ENCODE data around the gene ZMYM1. TPM values are rescaled to one million over a fixed set of nuclear protein-coding genes. Genes with fewer than 3 reads are reported as not detected.
"Not testable (repeated sequence)": the region's sequence is repeated elsewhere in the genome, so short reads cannot be mapped to it uniquely, and the experiment has no call there.

Gene ZMYM1
- total RNA-seq, 3 donors from 2014 or later, result 9.8 to 25.6 (median 12.1) TPM

GRCh38 chr1:35053433-35053832 is 25.8 kb upstream of the ZMYM1 start:
- Histone ChIP-seq H3K9me3 (no peaks in the 10 kb centered on the region), H3K27ac (no peak overlapping the region), H3K36me3 (no peaks in the 10 kb centered on the region), H3K4me1 (no peaks in the 10 kb centered on the region), H3K27me3 (no peaks in the 10 kb centered on the region), H3K4me3 (no peak overlapping the region)
- TF ChIP-seq POLR2AphosphoS5 (IDR thresholded peaks at IDR 0.05), result no peak
- no peak for TF ChIP-seq POLR2A (IDR thresholded peaks at IDR 0.05)
- TF ChIP-seq CTCF (IDR thresholded peaks at IDR 0.05), result no peak
- intact Hi-C loops (cut with DNase I; ENCODE audit: low total_unique reads), result no loop called here
- no peak for DNase-seq (ENCODE audit: low spot score in 2 of 2)

GRCh38 chr1:35054282-35054681 is 24.9 kb upstream of the ZMYM1 start:
- H3K27me3 ChIP-seq; H3K27ac ChIP-seq; H3K4me3 ChIP-seq; intact Hi-C loops (cut with DNase I; ENCODE audit: low total_unique reads); H3K9me3 ChIP-seq; H3K4me1 ChIP-seq; DNase-seq (ENCODE audit: low spot score in 2 of 2); H3K36me3 ChIP-seq: not testable (repeated sequence)

GRCh38 chr1:35058321-35058720 is 20.9 kb upstream of the ZMYM1 start:
- H3K36me3 ChIP-seq; DNase-seq (ENCODE audit: low spot score in 2 of 2); H3K9me3 ChIP-seq; H3K27me3 ChIP-seq; H3K4me3 ChIP-seq; H3K27ac ChIP-seq; intact Hi-C loops (cut with DNase I; ENCODE audit: low total_unique reads); H3K4me1 ChIP-seq: not testable (repeated sequence)

GRCh38 chr1:35058988-35059387 is 20.2 kb upstream of the ZMYM1 start:
- Histone ChIP-seq H3K4me1 (no peaks in the 10 kb centered on the region), H3K9me3 (peaks cover 0 to 5% of the 10 kb centered on the region in 2 donors), H3K27ac (no peak overlapping the region), H3K4me3 (no peak overlapping the region), H3K27me3 (no peaks in the 10 kb centered on the region), H3K36me3 (no peaks in the 10 kb centered on the region)
- no peak for DNase-seq (ENCODE audit: low spot score in 2 of 2)
- intact Hi-C loops (cut with DNase I; ENCODE audit: low total_unique reads), result no loop called here
- TF ChIP-seq POLR2AphosphoS5 (IDR thresholded peaks at IDR 0.05) (no peak), POLR2A (IDR thresholded peaks at IDR 0.05) (no peak), CTCF (IDR thresholded peaks at IDR 0.05) (no peak)

- no peak overlapping the region for H3K27ac ChIP-seq
Measured at GRCh38 chr1:35062518-35063196, 16.5 kb upstream of the ZMYM1 start.

GRCh38 chr1:35064265-35064664 is 14.9 kb upstream of the ZMYM1 start:
- no peaks in the 10 kb centered on the region for H3K4me1 ChIP-seq
- no peak for DNase-seq (ENCODE audit: low spot score in 2 of 2)
- no peaks in the 10 kb centered on the region for H3K27me3 ChIP-seq
- H3K4me3 ChIP-seq, result no peak overlapping the region
- no peak for TF ChIP-seq POLR2A (IDR thresholded peaks at IDR 0.05)
- no peak for TF ChIP-seq POLR2AphosphoS5 (IDR thresholded peaks at IDR 0.05)
- no peak for TF ChIP-seq CTCF (IDR thresholded peaks at IDR 0.05)
- H3K27ac ChIP-seq, result no peak overlapping the region
- peaks cover 0 to 5% of the 10 kb centered on the region in 2 donors for H3K9me3 ChIP-seq
- H3K36me3 ChIP-seq, result no peaks in the 10 kb centered on the region
- intact Hi-C loops (cut with DNase I; ENCODE audit: low total_unique reads), result no loop called here

More at GRCh38 chr1:35062518-35063196, 16.5 kb upstream of the ZMYM1 start:
- Histone ChIP-seq H3K27me3 (no peaks in the 10 kb centered on the region), H3K36me3 (no peaks in the 10 kb centered on the region), H3K9me3 (peaks cover 0 to 5% of the 10 kb centered on the region in 2 donors), H3K4me3 (no peak overlapping the region), H3K4me1 (no peaks in the 10 kb centered on the region)
- TF ChIP-seq CTCF (IDR thresholded peaks at IDR 0.05) (no peak), POLR2AphosphoS5 (IDR thresholded peaks at IDR 0.05) (no peak), POLR2A (IDR thresholded peaks at IDR 0.05) (no peak)
- DNase-seq (ENCODE audit: low spot score in 2 of 2), result no peak
- intact Hi-C loops (cut with DNase I; ENCODE audit: low total_unique reads), result no loop called here

All from breast epithelium (tissue), 4 donors.